ENCODE results near the gene FYB1. TPM values are rescaled to one million over a fixed set of nuclear protein-coding genes. Genes with fewer than 3 reads are reported as not detected.

The FYB1 gene
- total RNA-seq, 1 experiment from 2014 or later, result 0.42 TPM

DNA sequence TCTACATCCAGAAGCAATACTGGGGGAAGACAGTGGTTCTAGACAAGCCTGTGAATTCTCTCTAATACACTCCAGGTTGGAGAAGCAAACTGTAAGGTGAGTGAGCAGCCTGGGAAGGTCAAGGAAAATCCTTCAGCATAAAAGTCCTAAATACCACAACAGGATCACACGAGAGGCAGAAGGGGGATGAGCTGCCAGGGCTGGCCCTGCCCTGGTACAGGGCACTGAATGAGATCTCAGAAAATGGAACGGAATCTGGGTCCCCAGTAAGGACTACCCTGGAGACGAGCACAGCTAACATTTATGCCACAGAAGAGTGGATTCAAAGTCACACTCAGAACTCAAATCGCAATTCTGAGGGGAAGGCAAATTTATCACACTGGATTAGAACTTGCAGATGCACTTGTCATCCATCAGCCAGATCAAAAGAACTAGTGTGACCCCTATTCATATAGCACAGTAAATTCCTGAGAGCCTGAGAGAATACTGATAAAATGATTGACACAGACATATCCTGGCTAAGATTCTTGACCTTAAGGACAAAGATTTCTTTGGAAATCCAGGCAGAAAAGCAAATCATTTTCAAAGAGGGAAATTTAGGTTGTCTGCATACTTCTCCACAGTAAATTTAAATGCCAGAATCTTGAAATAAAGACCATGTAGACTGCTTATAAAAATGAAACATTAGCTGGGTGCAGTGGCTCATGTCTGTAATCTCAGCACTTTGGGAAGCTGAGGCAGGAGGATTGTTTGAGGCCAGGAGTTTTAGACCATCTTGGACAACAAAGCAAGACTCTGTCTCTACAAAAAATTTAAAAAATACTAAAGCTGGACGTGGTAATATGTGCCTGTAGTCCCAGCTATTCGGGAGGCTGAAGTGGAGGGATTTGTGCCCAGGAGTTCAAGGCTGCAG is 25.6 kb downstream of the FYB1 start:
- no peak for DNase-seq (ENCODE audit: low read depth, low spot score)
- Histone ChIP-seq H3K4me3 (replicated peaks in 1 of 2; ENCODE audit: low read depth in 1 of 2, low read length in 2 of 2) (no peak overlapping the region), H3K36me3 (ENCODE audit: control insufficient read depth in 1 of 2, insufficient read depth in 2 of 2, low read length in 2 of 2) (no peaks in the 10 kb centered on the region), H3K4me2 (ENCODE audit: low read length) (no peak overlapping the region), H3K79me2 (ENCODE audit: insufficient read depth, low read length) (no peaks in the 10 kb centered on the region), H3K9ac (ENCODE audit: low read length) (no peak overlapping the region), H4K20me1 (ENCODE audit: insufficient read depth) (no peaks in the 10 kb centered on the region), H3K9me3 (ENCODE audit: control insufficient read depth in 1 of 2, insufficient read depth in 1 of 2, low read depth in 1 of 2, low read length in 2 of 2) (no peaks in the 10 kb centered on the region), H2AFZ (ENCODE audit: low read depth, low read length, poor library complexity, severe bottlenecking) (no peak overlapping the region), H3K27me3 (ENCODE audit: insufficient read depth, low read length) (no peaks in the 10 kb centered on the region), H3K27ac (ENCODE audit: low read depth, low read length) (no peak overlapping the region), H3K4me1 (ENCODE audit: control insufficient read depth in 1 of 2, insufficient read depth in 2 of 2, low read length in 2 of 2) (peaks cover 16 to 25% of the 10 kb centered on the region in 2 experiments; a peak in 3 of 4 replicates), H3K9me2 (ENCODE audit: insufficient read depth) (no peaks in the 10 kb centered on the region)
- intact Hi-C loops (cut with micrococcal nuclease), result no loop called here
- POLR2A ChIA-PET, result no interaction called here
- TF ChIP-seq SIN3A (IDR thresholded peaks at IDR 0.05; ENCODE audit: low read depth) (no peak), ELF1 (IDR thresholded peaks at IDR 0.05; ENCODE audit: borderline replicate concordance, low read depth) (no peak), CEBPB (IDR thresholded peaks at IDR 0.05; ENCODE audit: low read depth) (no peak), RAD21 (IDR thresholded peaks at IDR 0.05; ENCODE audit: low read depth) (no peak), EGR1 (IDR thresholded peaks at IDR 0.05; ENCODE audit: low read depth) (no peak), FOSL1 (IDR thresholded peaks at IDR 0.05; ENCODE audit: low read depth) (no peak), EZH2phosphoT487 (IDR thresholded peaks at IDR 0.05; ENCODE audit: borderline replicate concordance) (no peak), POLR2A (IDR thresholded peaks at IDR 0.05; ENCODE audit: borderline replicate concordance, extremely low read depth, insufficient read depth, insufficient read length) (no peak)
- TF ChIP-seq, protein P1, sequence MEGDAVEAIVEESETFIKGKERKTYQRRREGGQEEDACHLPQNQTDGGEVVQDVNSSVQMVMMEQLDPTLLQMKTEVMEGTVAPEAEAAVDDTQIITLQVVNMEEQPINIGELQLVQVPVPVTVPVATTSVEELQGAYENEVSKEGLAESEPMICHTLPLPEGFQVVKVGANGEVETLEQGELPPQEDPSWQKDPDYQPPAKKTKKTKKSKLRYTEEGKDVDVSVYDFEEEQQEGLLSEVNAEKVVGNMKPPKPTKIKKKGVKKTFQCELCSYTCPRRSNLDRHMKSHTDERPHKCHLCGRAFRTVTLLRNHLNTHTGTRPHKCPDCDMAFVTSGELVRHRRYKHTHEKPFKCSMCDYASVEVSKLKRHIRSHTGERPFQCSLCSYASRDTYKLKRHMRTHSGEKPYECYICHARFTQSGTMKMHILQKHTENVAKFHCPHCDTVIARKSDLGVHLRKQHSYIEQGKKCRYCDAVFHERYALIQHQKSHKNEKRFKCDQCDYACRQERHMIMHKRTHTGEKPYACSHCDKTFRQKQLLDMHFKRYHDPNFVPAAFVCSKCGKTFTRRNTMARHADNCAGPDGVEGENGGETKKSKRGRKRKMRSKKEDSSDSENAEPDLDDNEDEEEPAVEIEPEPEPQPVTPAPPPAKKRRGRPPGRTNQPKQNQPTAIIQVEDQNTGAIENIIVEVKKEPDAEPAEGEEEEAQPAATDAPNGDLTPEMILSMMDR (IDR thresholded peaks at IDR 0.05 in 2 of 3, conservative IDR thresholded peaks at IDR 0.05 in 1 of 3; ENCODE audit: borderline replicate concordance in 1 of 3, insufficient read depth in 1 of 3, low read depth in 2 of 3, low read length in 2 of 3), result no peak
- TF ChIP-seq, protein P2, sequence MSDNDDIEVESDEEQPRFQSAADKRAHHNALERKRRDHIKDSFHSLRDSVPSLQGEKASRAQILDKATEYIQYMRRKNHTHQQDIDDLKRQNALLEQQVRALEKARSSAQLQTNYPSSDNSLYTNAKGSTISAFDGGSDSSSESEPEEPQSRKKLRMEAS (IDR thresholded peaks at IDR 0.05), result no peak
- CTCF ChIA-PET, result no interaction called here
- no peak for ATAC-seq
- no TSS peak for BruUV-seq (replicated peaks)
- RAD21 ChIA-PET (ENCODE audit: low non-redundant PET in 1 of 2, low total read pairs in 2 of 2, uncharacterized antibody in 2 of 2, unreplicated experiment in 2 of 2), result no interaction called here

All from HCT116 (cell line).